SKM-1 (cell line): ENCODE data around the gene TMEM213.

ENCODE experiments used
- DNase-seq: peaks from one replicate; lab custom pipeline; 2025; ENCODE audit not compliant: unreplicated experiment; lab: John Stamatoyannopoulos, UW

Gene TMEM213, protein sequence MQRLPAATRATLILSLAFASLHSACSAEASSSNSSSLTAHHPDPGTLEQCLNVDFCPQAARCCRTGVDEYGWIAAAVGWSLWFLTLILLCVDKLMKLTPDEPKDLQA

DNA sequence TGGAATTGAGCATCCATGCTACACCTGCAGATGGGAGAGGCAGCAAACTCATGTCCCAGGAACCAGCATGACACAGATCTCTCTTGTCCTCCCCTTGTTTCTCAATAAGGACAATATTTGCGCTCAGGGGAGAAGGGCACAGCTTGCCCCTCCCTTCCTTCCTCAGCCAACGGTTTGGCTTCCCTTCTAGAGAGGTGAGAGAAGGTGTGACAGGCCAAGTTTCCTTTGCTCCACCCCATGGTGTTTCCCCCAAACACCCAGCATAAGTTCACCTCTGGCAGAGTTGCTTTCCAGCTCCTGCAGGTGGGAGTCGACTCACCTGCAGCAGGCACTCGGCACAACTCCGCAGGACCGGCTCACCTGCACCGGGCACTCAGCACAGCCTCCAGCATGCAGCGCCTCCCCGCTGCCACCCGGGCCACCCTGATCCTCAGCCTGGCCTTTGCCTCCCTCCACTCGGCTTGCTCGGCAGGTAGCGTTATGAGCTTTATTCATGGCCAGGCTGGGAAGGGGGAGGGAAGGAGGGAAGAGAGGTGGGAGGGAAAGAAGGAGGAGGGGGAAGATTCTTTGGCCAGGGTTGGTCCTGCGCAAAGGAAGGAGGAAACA is at the start of gene TMEM213, which contains the start of gene ATP6V0A4:
TMEM213 (plus strand) TSS at position 280 of the 606 bp plus-strand sequence; CDS start at position 391, 111 bp downstream.
ATP6V0A4 (minus strand) TSS at position 482 of the 606 bp plus-strand sequence. CDS start 26,949 bp downstream, outside the sequence.
- DNase-seq, result no peak

DNA sequence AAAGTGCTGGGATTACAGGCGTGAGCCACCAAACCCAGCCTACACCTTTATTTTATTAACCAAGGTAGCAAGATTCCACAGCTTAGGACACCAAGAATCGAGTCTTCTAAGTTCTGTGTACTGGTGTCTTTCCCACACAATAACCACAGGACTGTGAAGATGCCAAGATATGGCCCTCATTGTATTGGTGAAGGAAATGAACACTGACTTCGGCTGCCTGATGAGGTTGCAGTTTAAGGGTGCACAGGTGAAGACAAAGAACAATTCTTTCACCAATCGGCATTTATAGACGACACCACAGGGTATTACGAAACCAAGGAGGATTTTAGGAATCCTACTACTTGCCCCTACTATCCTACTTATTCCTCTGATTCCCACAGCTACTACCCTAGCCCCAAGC is 49.1 kb upstream of the TMEM213 start:
- DNase-seq, result no peak

DNA sequence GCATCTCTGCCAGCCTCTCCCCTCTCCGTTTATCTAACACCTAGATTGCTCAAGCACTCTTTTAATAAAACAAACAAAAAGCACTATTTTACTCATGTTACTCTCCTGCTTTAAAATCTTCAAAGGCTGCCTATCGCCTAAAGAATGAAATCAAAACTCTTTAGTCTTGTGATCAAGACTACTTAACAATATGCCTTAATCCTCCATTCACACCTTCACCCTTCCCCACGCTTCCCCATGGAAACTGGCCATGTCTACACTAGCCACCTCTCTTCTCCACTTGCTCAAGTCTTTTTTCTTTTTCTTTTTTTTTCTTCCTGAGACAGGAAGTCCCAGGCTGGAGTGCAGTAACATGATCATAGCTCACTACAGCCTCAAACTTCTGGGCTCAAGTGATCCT is 47.8 kb upstream of the TMEM213 start:
- no peak for DNase-seq

DNA sequence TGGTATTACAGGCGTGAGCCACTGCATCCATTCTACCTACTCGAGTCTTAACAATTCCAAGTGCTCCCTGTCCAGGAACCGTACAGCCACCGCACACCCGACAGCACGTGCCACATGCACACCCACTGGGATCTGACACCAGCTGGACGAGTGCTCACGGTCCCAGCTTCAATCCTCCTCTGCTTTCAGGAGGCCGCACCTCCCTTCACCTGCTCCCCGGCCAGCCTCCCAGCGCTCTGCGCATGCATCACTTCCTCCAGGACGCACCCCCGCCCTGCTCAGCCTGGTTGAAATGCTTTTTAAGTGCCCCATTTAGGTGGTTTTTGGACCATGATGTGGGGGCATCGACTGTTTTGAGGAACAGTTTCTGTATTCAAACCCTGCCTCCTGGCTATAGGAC is 47.3 kb upstream of the TMEM213 start:
- no peak for DNase-seq

DNA sequence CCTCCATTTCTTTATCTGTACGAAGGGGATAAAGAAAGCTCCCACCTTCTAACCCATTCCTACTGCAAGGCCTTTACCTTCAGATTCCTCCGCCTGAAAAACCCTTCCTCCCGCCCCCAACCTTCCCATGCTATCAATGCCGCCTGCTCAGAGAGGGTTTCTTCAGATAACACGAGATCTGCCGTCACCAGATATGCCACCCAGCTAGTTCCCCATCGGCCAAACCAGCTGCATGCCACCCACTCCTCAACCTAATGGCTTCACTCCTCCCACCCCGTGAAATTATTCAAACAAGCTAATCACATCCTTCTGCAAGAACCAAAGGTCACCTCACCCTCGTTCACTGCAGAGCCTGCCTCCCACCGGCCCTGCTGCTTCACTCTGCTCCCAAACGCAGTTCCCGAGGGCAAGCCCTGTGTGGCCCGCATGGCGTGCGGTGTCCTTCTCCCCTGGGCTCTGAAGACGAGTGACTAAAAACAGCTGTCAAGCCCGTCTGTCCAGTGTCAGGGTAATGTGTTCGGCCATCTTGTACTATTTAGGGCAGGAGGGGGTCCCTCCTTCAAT is 46.8 kb upstream of the TMEM213 start:
- no peak for DNase-seq

DNA sequence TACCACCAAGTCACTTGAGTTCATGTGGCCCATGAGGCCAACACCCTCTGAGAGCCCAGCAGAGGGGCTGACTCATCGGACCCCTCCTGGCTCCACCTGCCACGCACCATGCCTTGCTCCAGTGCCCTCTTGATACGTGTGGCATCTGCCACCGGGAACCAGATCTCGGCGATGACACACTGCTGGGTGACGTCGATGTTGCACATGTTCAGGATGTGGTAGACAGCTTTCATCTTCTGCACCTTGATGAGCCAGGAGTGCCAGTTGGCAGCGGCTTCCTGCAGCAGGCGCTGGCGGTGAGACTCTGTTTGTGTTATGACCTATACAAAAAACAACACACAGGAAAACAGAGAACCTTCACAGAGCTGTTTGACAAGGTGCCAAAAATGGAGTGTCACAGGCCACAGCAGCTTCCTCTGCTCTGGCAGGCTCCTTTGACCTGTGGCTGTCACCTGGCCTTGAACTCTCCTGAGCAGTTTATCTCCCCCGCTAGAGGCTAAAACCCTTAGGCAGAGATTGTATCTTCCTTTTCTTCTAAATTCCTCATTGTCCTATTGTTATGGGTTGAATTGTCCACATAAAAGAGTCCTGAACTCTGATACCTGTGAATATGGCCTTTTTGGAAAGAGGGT is 45.2 kb upstream of the TMEM213 start:
- no peak for DNase-seq

DNA sequence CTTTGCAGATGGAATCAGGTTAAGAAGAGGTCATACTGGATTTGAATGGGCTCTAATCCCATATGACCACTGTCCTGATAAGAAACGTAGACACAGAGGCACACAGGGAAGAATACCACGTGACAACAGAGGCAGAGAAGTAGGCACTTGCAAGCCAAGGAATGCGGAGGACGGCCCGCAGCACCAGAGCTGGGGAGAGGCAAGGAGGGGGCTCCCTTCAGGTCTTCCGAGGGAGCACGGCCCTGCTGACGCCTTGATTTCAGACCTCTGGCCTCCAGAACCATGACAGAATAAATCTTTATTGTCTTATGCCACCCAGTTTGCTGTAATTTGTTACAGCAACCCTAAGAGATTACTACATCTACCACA is 44.7 kb upstream of the TMEM213 start:
- no peak for DNase-seq

DNA sequence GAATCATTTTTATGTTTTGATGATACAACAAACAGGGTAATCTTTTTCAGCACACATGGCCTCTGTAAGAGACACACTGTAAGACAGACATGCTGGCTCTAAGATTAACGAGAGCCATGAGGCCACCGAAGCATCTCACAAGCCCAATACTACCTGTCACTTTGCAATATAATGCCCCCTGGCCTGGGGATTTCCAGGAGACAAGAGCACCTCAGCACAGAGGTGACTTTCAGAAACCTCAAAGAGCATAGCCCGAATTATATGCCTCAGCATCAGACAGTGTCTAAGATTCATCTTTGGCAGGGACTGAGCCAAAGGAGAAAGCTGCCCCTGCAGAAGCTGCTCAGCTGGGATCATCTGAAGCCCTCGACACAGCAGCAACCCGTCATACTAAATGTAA is 44.2 kb upstream of the TMEM213 start:
- DNase-seq, result no peak

DNA sequence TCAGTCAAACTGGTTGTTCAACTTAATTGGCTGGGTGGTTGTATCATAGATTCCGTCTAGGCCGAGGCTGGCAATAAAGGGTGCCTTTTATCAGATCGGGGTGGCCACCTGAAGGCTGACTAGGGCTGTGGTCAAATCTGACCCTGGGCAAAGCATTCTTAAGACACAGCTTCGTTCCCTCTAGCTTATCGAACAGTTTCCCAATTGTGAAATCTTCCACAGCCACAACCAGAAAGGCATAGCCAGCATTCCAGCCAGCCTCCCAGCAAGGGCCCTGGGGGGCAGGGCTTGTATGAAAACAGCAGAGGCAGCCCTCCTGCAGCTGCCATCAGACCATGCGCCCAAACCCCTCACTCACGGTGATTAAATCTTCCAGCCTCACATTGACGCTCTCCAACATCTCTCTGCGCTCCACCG is 42.5 kb upstream of the TMEM213 start:
- DNase-seq, result no peak

DNA sequence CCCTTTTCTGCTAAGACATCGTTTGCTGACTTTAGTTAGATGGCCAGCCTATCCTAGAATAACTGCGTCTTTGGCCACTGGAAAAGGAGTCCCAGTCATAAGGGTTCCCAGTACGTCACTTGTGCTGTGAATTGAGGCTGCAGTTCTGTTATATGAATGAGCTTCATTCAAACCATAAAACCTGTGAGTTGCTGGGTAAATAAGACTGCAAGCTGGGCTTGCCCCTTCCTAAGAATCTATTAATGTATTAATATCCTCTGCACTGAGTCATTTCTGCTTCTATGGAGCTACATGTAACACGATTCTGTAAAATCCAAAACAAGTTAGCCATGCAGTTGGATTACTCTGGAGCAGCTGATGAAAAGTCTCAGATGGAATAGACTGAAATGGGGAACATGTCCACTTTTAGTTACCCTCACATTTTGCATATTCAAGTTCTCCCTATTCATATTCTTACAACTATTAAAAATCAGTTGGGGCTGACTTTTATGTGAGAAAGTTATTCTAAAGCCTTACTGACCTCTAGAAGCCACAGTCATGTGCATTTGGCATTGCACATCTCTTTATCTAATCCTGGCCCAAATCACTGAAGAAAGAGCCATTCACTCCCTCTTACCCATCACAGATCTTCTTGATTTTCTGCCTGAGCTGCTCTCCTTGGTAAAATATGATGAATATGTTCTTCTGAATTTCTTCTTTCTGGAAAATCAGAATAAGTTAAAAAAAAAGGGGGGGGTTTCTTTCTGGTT is 41.8 kb upstream of the TMEM213 start:
- no peak for DNase-seq

DNA sequence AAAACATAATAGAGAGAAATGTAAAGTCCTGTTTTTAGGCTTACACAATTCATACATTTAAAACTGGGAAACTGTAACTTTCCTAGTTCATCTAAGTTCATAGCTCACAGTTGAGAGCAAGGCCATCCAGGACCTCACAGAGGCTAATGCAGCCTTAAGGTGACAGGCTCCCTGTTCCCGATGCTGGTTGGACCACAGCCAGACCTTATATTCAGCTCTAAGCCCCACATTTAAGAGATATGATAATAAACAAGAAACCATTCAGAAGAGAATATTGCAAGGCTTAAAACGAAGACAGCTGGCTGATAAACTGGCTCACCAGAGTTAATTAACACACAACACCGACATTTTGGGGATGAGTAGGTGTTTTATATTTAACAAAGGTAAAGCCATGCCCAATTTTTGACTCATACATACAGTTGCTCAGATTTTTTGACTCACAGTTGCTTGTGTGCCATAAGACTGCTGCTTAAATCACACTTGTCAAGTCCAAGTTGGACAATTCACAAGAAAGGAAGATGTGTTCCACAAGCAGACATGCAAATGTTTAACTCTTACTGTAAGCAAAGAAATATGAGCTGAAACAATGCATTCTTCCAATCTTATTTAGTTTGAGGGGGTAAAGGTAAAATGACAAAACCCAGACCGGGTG is 41.1 kb upstream of the TMEM213 start:
- no peak for DNase-seq

DNA sequence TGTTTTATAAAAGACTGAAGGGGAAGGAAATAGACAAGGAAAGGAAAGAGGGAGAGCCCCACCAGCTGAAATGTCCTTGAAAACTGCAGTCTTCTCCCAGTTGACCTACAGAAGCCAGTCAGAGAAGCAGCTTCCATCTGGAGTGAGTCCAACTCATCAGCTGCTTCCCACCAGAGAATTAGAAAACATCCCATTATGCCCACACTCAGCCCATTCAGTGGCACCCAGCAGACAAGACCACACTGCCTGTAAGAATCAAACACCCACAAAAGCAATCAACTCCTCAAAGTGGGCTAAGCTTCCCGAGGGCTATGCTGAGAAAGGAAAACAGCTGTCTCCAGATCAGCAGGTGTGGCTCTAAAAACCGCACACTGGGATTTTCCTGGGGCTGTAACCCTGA is 29.6 kb upstream of the TMEM213 start:
- DNase-seq, result no peak

DNA sequence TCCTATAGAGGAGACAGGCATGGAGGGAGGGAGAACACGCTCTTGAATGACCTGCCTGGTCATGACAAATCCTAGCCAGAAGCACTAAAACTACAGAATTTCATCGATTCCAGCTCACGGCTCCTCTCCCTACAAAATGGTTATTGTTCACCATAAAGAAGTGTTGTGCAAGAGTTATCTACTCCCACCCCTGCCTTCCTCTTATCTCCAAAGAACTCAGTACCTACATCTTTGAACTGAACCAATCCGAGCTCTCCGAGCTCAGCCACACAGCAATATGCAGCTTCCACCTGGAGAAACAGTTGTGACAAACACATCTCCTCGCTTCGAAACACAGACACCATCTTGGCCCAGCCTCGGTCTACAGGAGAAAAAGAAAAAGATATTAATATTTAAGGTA is 26.9 kb upstream of the TMEM213 start:
- DNase-seq, result no peak

DNA sequence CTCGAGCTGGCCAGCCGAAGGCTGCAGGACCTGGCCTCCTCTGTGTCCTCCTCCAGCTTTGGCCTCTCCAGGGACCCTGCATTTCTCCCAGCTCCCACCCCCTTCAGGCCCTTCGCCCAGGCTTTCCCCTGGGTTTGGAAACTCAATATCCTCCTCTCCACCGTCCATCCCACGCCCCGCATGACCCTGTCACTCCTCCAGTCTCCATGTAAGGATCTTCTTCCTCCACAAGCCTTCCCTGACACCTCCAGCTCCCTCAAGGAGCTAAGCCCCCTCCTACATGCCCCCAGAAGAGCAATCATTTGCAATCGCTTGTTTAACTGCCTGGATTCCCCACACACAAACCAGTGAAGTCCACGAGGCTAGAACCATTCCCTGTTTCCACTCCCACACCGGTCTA is 24.6 kb upstream of the TMEM213 start:
- no peak for DNase-seq

DNA sequence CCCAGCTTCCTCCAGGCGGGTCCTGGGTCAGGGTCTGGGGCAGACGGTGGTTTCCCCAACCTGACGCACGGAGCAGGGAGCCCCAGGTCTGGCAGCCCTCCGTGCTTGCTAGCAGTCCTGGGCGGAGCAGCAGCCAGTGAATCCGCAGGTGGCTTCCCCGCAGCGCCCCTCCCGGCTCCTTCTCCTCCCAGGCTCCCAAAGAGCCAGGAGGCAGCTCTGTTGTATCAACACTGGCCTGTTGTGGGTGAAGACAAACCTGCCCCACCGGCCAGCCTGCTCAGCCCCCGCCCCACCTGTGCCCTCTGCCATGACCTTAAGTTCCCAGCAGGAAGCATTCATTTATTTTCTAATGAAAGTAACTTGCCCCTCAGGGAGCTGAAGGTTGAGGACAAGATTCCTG is 24.0 kb upstream of the TMEM213 start:
- no peak for DNase-seq

DNA sequence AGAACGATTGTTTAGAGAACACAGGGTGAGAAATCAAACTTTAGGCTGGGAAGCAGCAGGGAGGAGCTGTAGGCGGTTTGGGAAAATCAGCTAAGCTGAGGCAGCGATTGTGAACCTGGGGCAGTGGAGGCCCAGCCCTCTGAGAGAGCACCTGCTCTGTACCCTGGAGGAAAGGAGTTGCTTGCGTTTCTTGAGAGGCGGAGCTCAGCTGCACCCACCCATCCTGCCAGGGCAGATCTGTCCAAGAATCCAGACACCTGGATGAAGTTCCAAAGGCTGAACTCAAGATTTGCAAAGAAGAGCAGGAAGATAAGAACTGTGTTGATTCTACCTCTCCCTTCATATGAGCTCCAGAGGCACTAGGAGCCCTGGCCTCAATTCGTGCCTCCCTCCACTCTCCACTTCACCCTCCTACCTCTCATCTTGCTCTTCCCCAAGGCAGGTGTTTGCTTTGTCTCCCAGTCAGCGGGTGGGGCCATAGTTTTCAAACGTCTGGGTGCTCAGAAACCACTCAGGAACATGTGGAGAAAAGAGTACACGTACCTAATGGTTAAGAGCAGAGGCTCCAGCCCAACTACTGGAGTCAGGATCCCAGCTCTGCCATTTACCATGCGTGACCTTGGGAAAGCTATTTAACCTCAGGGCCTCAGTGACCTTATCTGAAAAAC is 21.5 kb upstream of the TMEM213 start:
- DNase-seq, result no peak

DNA sequence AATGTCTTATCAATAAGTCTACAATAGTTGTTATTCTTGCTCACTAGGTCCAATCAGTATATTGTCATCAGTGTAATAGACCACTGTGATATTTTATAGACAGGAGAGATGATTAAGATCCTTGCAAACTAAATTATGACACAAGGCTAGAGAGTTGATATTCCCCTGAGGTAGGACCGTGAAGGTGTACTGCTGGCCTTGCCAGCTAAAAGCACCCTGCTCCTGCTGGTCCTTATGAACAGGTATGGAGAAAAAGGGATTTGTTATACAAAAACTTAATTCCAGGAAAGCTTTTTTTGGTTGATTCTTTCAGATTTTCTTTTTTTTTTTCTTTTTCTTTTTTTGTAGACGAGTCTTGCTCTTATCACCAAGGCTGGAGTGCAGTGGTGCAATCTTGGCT is 16.8 kb upstream of the TMEM213 start:
- DNase-seq, result no peak

DNA sequence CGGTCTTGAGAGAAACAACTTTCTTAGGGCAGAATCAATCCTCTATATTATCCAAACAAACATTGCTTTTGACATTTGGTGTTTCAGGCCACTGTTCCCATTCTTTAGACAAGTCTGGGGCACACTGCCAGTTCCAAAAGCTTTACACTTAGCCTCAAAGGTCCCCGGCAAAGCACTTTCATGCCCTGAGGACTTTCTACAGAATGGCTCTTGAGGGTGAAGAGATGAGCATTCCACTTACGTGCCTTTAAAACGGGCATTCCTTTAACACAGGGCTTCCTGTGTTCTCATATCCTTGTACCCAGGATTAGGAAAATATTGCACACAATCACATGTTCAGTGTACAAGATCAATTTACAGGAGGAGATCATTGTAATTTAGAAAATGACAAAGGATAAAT is 13.1 kb upstream of the TMEM213 start:
- no peak for DNase-seq

DNA sequence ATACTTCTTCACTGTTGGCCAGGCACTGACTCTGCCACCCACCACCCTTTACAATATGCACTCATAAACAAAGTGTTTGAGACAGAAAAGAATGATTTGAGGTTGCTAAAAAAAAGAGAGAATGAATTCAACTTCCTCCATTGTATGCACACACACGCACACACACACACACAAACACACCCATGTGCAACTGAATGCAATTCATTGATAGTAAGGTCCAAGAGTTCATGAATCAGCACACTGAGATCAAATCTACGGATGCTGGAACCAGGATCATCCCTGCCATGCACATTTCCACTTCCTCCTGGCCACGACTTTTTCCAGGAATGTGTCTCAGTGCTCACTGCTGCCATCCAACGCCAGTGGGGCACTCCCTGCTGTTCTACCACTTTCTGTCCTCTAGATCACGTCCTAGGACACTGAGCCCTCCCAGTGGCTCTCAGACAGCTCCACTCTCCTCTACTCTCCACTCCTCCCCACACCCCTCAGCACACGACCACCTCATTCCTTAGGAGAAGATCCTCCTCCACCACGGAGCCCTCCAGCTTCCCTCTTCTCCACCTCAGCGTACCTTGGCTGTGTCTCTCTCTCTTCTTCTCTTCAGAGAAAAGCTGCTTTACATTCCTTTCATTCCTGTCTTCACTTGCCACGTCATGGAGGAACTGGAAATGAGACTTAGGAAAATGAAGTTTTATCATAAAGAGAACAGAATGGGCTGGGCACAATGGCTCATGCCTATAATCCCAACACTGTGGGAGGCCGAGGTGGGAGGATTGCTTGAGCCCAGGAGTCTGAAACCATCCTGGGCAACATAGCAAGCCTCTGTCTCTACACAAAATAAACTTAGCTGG is 12.0 kb upstream of the TMEM213 start:
- DNase-seq, result no peak
